Trophoblast cell (in vitro differentiated cells and primary cell): ENCODE measurements around the gene TRIM71.

Source experiments
- DNase-seq, 2 donors: peaks; one replicate each; pipeline ENCODE4 v3.0.0-alpha.2; 2016
- H2AFZ ChIP-seq: 2 replicates; pipeline ENCODE4 v1.6.1; 2013; ENCODE audit warnings: low read length, moderate library complexity, mild to moderate bottlenecking; ENCODE audit not compliant: insufficient read depth, poor library complexity
- H2AK5ac ChIP-seq: 2 replicates; pipeline ENCODE4 v1.6.1; 2013; ENCODE audit warnings: mild to moderate bottlenecking, low read length
- H2BK120ac ChIP-seq: 2 replicates; pipeline ENCODE4 v1.6.1; 2013; ENCODE audit warnings: low read length, mild to moderate bottlenecking, moderate library complexity; ENCODE audit not compliant: insufficient read depth, poor library complexity
- H2BK12ac ChIP-seq: 2 replicates; pipeline ENCODE4 v1.6.1; 2013; ENCODE audit warnings: mild to moderate bottlenecking, low read length, moderate library complexity
- H2BK5ac ChIP-seq: 2 replicates; pipeline ENCODE4 v1.6.1; 2013; ENCODE audit warnings: low read length, low read depth, moderate library complexity, mild to moderate bottlenecking; ENCODE audit not compliant: poor library complexity
- H3K14ac ChIP-seq: 2 replicates; pipeline ENCODE4 v1.6.1; 2013; ENCODE audit warnings: mild to moderate bottlenecking, low read length
- H3K18ac ChIP-seq: 2 replicates; pipeline ENCODE4 v1.6.1; 2013; ENCODE audit warnings: mild to moderate bottlenecking, low read length
- H3K23ac ChIP-seq: 2 replicates; pipeline ENCODE4 v1.6.1; 2013; ENCODE audit warnings: low read length
- H3K27ac ChIP-seq: 2 replicates; pipeline ENCODE4 v1.5.1; 2013; ENCODE audit warnings: low read depth, mild to moderate bottlenecking, inconsistent platforms, low read length, moderate library complexity
- H3K27me3 ChIP-seq: 2 replicates; pipeline ENCODE4 v1.6.1; 2013; ENCODE audit warnings: inconsistent platforms, mild to moderate bottlenecking, low read length, moderate library complexity; ENCODE audit not compliant: insufficient read depth
- H3K36me3 ChIP-seq, 2 experiments: 1 replicate in 1 of 2; 2 replicates in 1 of 2; pipeline ENCODE4 v1.6.1; 2013; ENCODE audit warnings: low read length in 2 of 2, mild to moderate bottlenecking in 2 of 2, moderate library complexity in 1 of 2; ENCODE audit not compliant: insufficient read depth in 2 of 2, control insufficient read depth in 1 of 2
- H3K4ac ChIP-seq: 2 replicates; pipeline ENCODE4 v1.6.1; 2013; ENCODE audit warnings: low read depth, mild to moderate bottlenecking, low read length, moderate library complexity
- H3K4me1 ChIP-seq, 2 experiments: 1 replicate in 1 of 2; 2 replicates in 1 of 2; pipeline ENCODE4 v1.6.1; 2013; ENCODE audit warnings: low read length in 2 of 2, mild to moderate bottlenecking in 2 of 2, moderate library complexity in 1 of 2; ENCODE audit not compliant: insufficient read depth in 2 of 2, control insufficient read depth in 1 of 2
- H3K4me2 ChIP-seq: 2 replicates; pipeline ENCODE4 v1.6.1; 2013; ENCODE audit warnings: inconsistent platforms, mild to moderate bottlenecking, low read length, moderate library complexity
- H3K4me3 ChIP-seq: 2 replicates; pipeline ENCODE4 v1.5.1; 2013; ENCODE audit warnings: mild to moderate bottlenecking, low read depth, low read length, inconsistent platforms
- H3K79me1 ChIP-seq: one replicate; pipeline ENCODE4 v1.6.1; 2013; ENCODE audit warnings: low read length
- H3K79me2 ChIP-seq: 2 replicates; pipeline ENCODE4 v1.6.1; 2013; ENCODE audit warnings: low read length, mild to moderate bottlenecking; ENCODE audit not compliant: control insufficient read depth, insufficient read depth, poor library complexity
- H3K9ac ChIP-seq: 2 replicates; pipeline ENCODE4 v1.6.1; 2013; ENCODE audit warnings: mild to moderate bottlenecking, low read length
- H3K9me3 ChIP-seq: 2 replicates; pipeline ENCODE4 v1.6.1; 2013; ENCODE audit warnings: low read depth, mild to moderate bottlenecking, control low read depth, inconsistent platforms, low read length; ENCODE audit not compliant: insufficient read depth
- H4K12ac ChIP-seq: 2 replicates; pipeline ENCODE4 v1.6.1; 2013; ENCODE audit warnings: low read depth, mild to moderate bottlenecking, low read length, moderate library complexity
- H4K8ac ChIP-seq: 2 replicates; pipeline ENCODE4 v1.6.1; 2013; ENCODE audit warnings: low read depth, mild to moderate bottlenecking, low read length, moderate library complexity
- H4K91ac ChIP-seq: one replicate; pipeline ENCODE4 v1.6.1; 2013; ENCODE audit warnings: low read depth, mild to moderate bottlenecking, low read length, moderate library complexity
- WGBS: extraction: QIAGEN DNeasy Blood & Tissue Kit; methylation state at CpG from one replicate; pipeline ENCODE4 v1.1.7; 2013; ENCODE audit warnings: missing lambda C conversion rate; ENCODE audit not compliant: insufficient read length, insufficient coverage; ENCODE audit errors: extremely low coverage; 5-methylcytosine and 5-hydroxymethylcytosine counted together

Gene TRIM71

GRCh38 chr3:32873531-32874130 is 55.8 kb downstream of the TRIM71 start:
- Histone ChIP-seq H3K9me3 (no peaks in the 10 kb centered on the region), H3K4ac (peak overlapping the region; percentile 85), H3K14ac (no peak overlapping the region), H4K91ac (no peak overlapping the region), H3K27me3 (no peaks in the 10 kb centered on the region), H3K4me3 (no peak overlapping the region), H2BK120ac (no peak overlapping the region), H4K12ac (no peak overlapping the region), H3K4me1 (peaks cover 21 to 27% of the 10 kb centered on the region in 2 experiments), H3K27ac (no peak overlapping the region), H2BK12ac (no peak overlapping the region), H3K79me1 (peaks cover 11% of the 10 kb centered on the region), H2AFZ (no peak overlapping the region), H3K36me3 (peaks cover 13 to 16% of the 10 kb centered on the region in 2 experiments), H3K9ac (no peak overlapping the region), H3K18ac (no peak overlapping the region), H3K23ac (no peak overlapping the region), H3K79me2 (peaks cover 22% of the 10 kb centered on the region), H2AK5ac (no peak overlapping the region), H2BK5ac (no peak overlapping the region), H4K8ac (no peak overlapping the region), H3K4me2 (no peak overlapping the region)
- no peak for DNase-seq
- no CpG with 5 or more reads among the region's 12 CpGs for WGBS

DNA sequence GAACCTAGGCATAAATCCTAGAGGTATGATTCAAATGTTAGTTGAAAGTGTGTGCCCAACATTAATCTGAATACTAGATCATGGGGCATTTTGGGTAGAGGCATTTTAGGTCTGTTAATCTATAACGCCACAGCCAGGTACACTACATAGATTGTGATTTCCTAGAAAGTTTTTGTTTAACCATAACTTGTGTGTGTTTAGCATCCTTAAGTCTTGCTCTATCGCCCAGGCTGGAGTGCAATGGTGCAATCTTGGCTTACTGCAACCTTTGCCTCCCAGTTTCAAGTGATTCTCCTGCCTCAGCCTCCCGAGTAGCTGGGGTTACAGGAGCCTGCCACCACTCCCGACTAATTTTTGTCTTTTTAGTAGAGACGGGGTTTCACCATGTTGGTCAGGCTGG is 59.1 kb downstream of the TRIM71 start:
- Histone ChIP-seq H2AFZ (no peak overlapping the region), H3K18ac (no peak overlapping the region), H3K9ac (no peak overlapping the region), H4K12ac (no peak overlapping the region), H2BK12ac (no peak overlapping the region), H3K79me1 (no peaks in the 10 kb centered on the region), H3K14ac (no peak overlapping the region), H3K27me3 (no peaks in the 10 kb centered on the region), H3K23ac (no peak overlapping the region), H3K36me3 (peaks cover 13 to 20% of the 10 kb centered on the region in 2 experiments), H3K27ac (no peak overlapping the region), H3K4me1 (peaks cover 7% of the 10 kb centered on the region in 2 experiments), H2AK5ac (no peak overlapping the region), H3K4me3 (no peak overlapping the region), H4K91ac (no peak overlapping the region), H4K8ac (no peak overlapping the region), H2BK5ac (no peak overlapping the region), H3K9me3 (no peaks in the 10 kb centered on the region), H3K4me2 (no peak overlapping the region), H2BK120ac (no peak overlapping the region), H3K4ac (peak overlapping the region; percentile 47), H3K79me2 (peaks cover 14% of the 10 kb centered on the region)
- no CpG with 5 or more reads among the region's 5 CpGs for WGBS
- no peak for DNase-seq

DNA sequence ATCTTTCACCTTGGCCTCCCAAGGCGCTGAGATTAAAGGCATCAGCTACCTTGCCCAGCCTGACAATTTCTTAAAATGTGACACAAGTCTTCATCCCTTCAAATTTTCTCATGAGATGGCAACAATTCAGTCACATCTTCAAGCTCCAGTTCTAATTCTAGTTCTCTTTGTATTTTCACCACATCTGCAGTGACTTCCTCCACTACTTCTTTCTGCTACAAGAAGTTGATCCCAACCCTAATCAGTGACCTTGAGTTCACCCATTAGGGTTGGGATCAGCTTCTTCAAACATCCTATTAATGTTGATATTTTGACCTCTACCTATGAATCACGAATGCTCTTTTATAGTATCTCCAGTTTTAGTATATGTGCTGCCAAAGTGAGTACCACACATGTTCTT is 59.8 kb downstream of the TRIM71 start:
- Histone ChIP-seq H3K9me3 (no peaks in the 10 kb centered on the region), H3K4ac (no peak overlapping the region), H2BK5ac (no peak overlapping the region), H3K4me1 (peaks cover 4% of the 10 kb centered on the region in 2 experiments), H3K18ac (no peak overlapping the region), H3K27ac (no peak overlapping the region), H2BK120ac (no peak overlapping the region), H3K23ac (no peak overlapping the region), H3K14ac (no peak overlapping the region), H4K12ac (no peak overlapping the region), H3K79me1 (no peaks in the 10 kb centered on the region), H3K36me3 (peaks cover 13 to 20% of the 10 kb centered on the region in 2 experiments), H3K4me3 (no peak overlapping the region), H2AK5ac (no peak overlapping the region), H2AFZ (no peak overlapping the region), H3K27me3 (no peaks in the 10 kb centered on the region), H3K9ac (no peak overlapping the region), H3K4me2 (no peak overlapping the region), H3K79me2 (peaks cover 13% of the 10 kb centered on the region), H4K8ac (no peak overlapping the region), H2BK12ac (no peak overlapping the region), H4K91ac (no peak overlapping the region)
- no CpG with 5 or more reads among the region's 2 CpGs for WGBS
- DNase-seq = no peak

- no peak overlapping the region for H3K14ac ChIP-seq
- no peak overlapping the region for H2BK120ac ChIP-seq
- H4K8ac ChIP-seq = no peak overlapping the region
- H4K91ac ChIP-seq = no peak overlapping the region
- H4K12ac ChIP-seq = no peak overlapping the region
- no peak overlapping the region for H3K23ac ChIP-seq
- H3K36me3 ChIP-seq = peaks cover 9 to 15% of the 10 kb centered on the region in 2 experiments
- WGBS = no CpG with 5 or more reads among the region's 1 CpG
- H2AK5ac ChIP-seq = no peak overlapping the region
- H3K79me1 ChIP-seq = no peaks in the 10 kb centered on the region
- no peak overlapping the region for H2BK12ac ChIP-seq
- no peak overlapping the region for H3K4me2 ChIP-seq
- no peak overlapping the region for H3K9ac ChIP-seq
- no peak overlapping the region for H2BK5ac ChIP-seq
- no peak overlapping the region for H3K27ac ChIP-seq
- H2AFZ ChIP-seq = no peak overlapping the region
- no peak overlapping the region for H3K18ac ChIP-seq
- H3K27me3 ChIP-seq = no peaks in the 10 kb centered on the region
- H3K4ac ChIP-seq = peak overlapping the region; percentile 40
- H3K9me3 ChIP-seq = peaks cover 1% of the 10 kb centered on the region
- peaks cover 12% of the 10 kb centered on the region for H3K79me2 ChIP-seq
- no peak for DNase-seq
- peaks cover 5 to 7% of the 10 kb centered on the region in 2 experiments for H3K4me1 ChIP-seq
- no peak overlapping the region for H3K4me3 ChIP-seq
These were observed 62.4 kb downstream of the TRIM71 start for GRCh38 chr3:32880225-32880624.
